ENCODE measurements around the gene LHPP. TPM values are rescaled to one million over a fixed set of nuclear protein-coding genes. Genes with fewer than 3 reads are reported as not detected.
A peak's percentile ranks its signal among the peaks of the same experiment; 100 is the strongest.

Gene LHPP
- total and polyA plus RNA-seq, 11 donors = 5.6 to 23.5 (median 13.2) TPM

DNA sequence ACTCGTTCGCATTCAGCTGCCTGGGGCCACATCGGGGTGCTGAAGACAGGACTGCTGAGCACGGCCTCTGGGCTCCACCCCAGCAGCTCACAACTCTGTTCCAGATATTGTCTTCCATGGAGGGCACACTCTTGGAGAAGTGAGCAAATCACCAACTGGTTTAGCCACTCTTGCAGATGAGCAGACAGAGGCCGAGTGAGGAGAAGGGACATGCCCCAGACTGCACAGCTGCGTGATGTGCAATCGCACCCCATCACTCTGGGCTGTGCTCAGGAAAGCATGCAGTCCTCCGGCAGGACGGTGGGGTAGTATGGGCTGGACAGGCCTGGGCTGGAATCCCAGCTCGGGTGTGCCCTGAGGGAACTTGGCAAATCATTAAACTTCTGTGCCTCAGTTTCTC lies 170.9 kb downstream of the LHPP start:
- Histone ChIP-seq H3K9me3 (no peaks in the 10 kb centered on the region), H3K4me1 (peaks cover 7 to 77% (median 59%) of the 10 kb centered on the region in 12 donors), H3K27me3 (no peaks in the 10 kb centered on the region), H3K27ac (peak overlapping the region; percentile 2 to 77 (median 59)), H3K4me3 (no peak overlapping the region), H3K36me3 (no peaks in the 10 kb centered on the region)
- DNase-seq (no peak), ATAC-seq (peak; percentile 6 to 11 (median 7))
- intact Hi-C loops (cut with DNase I) = loop anchor here in 7 of 10 donors (1.0 to 5.0 kb wide), 5 partner anchors 105 to 112 kb away; partner anchors contain the start of gene FAM53B (in 4 of the 7)
- WGBS, 4 donors = 60 to 76% (median 67%) methylated on average over 7 to 10 of the region's 10 CpGs
- TF ChIP-seq, protein P1, sequence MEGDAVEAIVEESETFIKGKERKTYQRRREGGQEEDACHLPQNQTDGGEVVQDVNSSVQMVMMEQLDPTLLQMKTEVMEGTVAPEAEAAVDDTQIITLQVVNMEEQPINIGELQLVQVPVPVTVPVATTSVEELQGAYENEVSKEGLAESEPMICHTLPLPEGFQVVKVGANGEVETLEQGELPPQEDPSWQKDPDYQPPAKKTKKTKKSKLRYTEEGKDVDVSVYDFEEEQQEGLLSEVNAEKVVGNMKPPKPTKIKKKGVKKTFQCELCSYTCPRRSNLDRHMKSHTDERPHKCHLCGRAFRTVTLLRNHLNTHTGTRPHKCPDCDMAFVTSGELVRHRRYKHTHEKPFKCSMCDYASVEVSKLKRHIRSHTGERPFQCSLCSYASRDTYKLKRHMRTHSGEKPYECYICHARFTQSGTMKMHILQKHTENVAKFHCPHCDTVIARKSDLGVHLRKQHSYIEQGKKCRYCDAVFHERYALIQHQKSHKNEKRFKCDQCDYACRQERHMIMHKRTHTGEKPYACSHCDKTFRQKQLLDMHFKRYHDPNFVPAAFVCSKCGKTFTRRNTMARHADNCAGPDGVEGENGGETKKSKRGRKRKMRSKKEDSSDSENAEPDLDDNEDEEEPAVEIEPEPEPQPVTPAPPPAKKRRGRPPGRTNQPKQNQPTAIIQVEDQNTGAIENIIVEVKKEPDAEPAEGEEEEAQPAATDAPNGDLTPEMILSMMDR (IDR thresholded peaks at IDR 0.05) = no peak
- no peak for TF ChIP-seq POLR2A (IDR thresholded peaks at IDR 0.05)

DNA sequence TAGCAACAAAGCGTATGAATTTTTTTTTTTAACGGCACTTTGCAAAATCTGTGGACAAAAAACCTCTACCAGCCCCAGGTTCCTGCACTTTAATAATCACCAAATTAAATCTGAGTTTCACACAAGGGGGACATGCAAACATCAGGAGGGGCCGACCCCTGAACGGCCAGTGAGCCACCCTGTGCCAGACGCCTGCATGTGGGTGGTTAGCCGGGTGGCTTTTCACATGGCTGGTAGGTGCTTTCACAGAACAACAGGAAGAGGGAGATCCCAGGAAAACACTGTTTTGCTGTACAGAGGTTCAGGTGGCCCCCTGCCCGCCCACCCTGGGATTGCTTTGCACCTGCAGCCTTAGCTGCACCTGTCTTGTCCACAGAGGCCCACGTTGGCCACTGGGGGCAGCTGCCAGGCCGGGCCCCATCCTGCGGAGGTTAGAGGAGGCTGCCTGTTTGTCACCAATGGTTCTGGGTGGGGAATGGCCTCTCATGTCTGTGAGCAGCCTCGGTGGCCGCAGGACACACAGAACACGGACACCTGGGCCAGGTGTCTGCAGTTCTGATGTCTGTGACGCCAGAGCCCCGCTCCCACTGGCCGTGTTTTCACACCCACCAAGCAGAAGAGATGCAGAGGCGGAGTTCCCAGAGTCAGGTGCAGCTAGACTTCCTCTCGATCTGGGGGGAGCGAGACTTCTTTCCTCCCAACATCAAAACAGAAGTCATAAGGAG lies 174.8 kb downstream of the LHPP start:
- 80 to 90% (median 89%) methylated on average over 18 to 19 of the region's 19 CpGs for WGBS, 4 donors
- Histone ChIP-seq H3K27me3 (no peaks in the 10 kb centered on the region), H3K4me1 (peaks cover 3 to 74% (median 54%) of the 10 kb centered on the region in 12 donors), H3K4me3 (no peak overlapping the region), H3K27ac (peak overlapping the region in 4 of 12 donors; percentile 18 to 44 (median 36)), H3K36me3 (peaks cover 0 to 5% (median 0%) of the 10 kb centered on the region in 9 donors), H3K9me3 (no peaks in the 10 kb centered on the region)
- DNase-seq (no peak), ATAC-seq (no peak)
- TF ChIP-seq POLR2A (IDR thresholded peaks at IDR 0.05) = no peak
- TF ChIP-seq, protein P1 (IDR thresholded peaks at IDR 0.05) = no peak
- intact Hi-C loops (cut with DNase I) = no loop called here

- no peak for DNase-seq
- H3K27ac ChIP-seq = peak overlapping the region in 3 of 12 donors; percentile 18 to 44 (median 40)
- no peak for ATAC-seq
- no peaks in the 10 kb centered on the region for H3K9me3 ChIP-seq
- intact Hi-C loops (cut with DNase I) = no loop called here
- H3K27me3 ChIP-seq = no peaks in the 10 kb centered on the region
- H3K4me3 ChIP-seq = no peak overlapping the region
- H3K4me1 ChIP-seq = peaks cover 3 to 74% (median 54%) of the 10 kb centered on the region in 12 donors
- TF ChIP-seq POLR2A (IDR thresholded peaks at IDR 0.05) = no peak
- TF ChIP-seq, protein P1 (IDR thresholded peaks at IDR 0.05) = no peak
- WGBS, 4 donors = 94 to 97% (median 96%) methylated on average over 14 of the region's 14 CpGs
- H3K36me3 ChIP-seq = peaks cover 0 to 8% (median 0%) of the 10 kb centered on the region in 9 donors
Observed at GRCh38 chr10:124637091-124637700, 175.6 kb downstream of the LHPP start.

GRCh38 chr10:124637746-124638145 lies 176.1 kb downstream of the LHPP start:
- TF ChIP-seq, protein P1 (IDR thresholded peaks at IDR 0.05) = no peak
- TF ChIP-seq POLR2A (IDR thresholded peaks at IDR 0.05) = no peak
- intact Hi-C loops (cut with DNase I) = no loop called here
- H3K4me1 ChIP-seq = peaks cover 3 to 74% (median 55%) of the 10 kb centered on the region in 12 donors

More at GRCh38 chr10:124637746-124638145, 176.1 kb downstream of the LHPP start:
- peaks cover 0 to 13% (median 0%) of the 10 kb centered on the region in 9 donors for H3K36me3 ChIP-seq
- no peak for ATAC-seq
- no peaks in the 10 kb centered on the region for H3K27me3 ChIP-seq
- WGBS, 4 donors = 93 to 98% (median 97%) methylated on average over 8 of the region's 8 CpGs
- DNase-seq = no peak
- no peak overlapping the region for H3K4me3 ChIP-seq
- H3K27ac ChIP-seq = peak overlapping the region in 2 of 12 donors; percentile 14 to 44
- H3K9me3 ChIP-seq = no peaks in the 10 kb centered on the region

Data from heart left ventricle (tissue), 16 donors.